ENCODE data around the gene EIF6.

Gene EIF6

DNA sequence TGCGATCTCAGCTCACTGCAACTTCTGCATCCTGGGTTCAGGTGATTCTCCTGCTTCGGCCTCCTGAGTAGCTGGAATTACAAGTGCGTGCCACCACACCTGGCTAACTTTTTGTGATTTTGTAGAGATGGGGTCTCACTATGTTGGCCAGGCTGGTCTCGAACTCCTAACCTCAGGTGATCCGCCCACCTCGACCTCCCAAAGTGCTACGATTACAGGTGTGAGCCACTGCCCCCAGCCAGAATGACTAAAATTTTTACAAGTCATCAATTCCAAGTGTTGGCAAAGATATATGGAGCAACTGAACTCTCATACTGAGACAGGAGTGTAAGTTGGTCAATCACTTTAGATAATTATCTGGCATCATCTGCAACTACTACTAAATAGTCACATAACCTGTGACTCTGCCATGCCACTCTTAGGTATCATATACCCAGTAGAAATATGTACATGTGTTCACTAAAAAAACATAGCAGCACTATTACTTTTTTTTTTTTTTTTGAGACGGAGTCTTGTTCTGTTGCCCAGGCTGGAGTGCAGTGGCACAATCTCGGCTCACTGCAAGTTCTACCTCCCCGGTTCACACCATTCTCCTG lies 3.0 kb downstream of the EIF6 start:
- DNase-seq, result no peak

DNA sequence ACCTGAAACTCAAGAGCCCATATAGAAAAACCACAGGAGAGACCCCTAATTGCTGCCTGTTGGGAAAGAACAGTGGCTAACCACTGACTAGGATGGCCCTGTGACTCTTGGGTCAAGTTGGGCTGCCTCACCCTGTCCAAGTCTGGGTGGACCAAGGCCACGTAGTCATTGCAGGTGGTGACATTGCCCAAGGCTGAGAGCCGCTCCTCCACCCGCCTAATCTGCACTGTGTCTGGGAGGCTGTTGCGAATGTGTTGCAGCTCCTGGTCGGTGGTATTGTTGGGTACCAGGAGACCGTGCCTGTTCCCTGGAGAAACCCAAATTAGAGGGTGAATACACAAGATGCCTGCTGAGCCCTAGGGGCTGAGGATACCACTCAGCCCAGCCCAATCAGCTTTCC lies 4.0 kb downstream of the EIF6 start:
- no peak for DNase-seq

DNA sequence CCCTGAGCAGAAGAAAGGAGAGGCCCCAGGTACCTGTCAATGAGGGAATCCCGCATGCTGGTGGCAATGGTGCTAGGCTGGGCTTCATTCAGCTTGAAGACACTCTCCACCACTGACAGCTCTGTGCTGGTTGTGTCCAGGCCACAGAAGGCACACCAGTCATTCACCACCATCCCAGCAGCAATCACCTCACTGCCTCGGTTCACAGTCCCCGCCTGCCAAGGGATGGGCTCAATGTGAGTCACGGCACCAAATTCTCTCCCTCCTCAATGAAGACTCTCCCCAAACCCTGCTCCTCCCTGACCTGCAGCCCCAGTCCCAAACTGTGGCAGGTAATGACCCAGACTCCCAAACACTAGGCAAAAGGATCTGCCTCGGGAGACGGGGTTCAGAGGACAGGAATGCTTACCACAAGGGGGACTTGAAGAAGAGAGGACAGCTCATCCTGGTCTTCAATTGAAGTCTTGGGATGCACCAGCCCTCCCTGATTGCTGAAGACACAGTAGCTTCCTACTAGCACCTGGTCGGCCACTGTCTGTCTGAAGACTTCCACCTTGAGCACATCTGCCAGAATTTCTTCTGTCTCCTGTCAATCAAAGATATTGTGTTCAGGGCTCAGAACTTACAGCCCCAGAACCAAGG lies 4.9 kb downstream of the EIF6 start:
- DNase-seq, result no peak

DNA sequence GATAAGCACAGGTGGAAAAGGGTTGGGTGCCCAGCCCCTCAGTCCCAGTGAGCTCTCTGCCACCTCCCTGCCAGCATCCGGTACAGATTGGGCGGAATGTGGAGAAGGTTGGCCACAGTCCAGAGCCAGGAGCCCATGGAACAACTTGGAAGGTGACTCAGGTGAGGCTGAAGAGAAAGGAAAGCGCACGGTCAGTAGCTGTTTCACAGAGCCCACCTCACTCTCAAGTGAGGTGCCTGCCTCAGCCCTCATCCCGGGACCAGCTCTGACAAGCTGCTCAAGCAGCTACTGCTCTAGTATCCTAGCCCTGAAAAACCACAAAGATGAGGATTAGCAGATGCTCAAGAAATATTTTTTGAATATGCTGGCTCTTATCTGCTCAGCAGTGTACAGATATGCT lies 5.5 kb downstream of the EIF6 start:
- DNase-seq, result no peak

DNA sequence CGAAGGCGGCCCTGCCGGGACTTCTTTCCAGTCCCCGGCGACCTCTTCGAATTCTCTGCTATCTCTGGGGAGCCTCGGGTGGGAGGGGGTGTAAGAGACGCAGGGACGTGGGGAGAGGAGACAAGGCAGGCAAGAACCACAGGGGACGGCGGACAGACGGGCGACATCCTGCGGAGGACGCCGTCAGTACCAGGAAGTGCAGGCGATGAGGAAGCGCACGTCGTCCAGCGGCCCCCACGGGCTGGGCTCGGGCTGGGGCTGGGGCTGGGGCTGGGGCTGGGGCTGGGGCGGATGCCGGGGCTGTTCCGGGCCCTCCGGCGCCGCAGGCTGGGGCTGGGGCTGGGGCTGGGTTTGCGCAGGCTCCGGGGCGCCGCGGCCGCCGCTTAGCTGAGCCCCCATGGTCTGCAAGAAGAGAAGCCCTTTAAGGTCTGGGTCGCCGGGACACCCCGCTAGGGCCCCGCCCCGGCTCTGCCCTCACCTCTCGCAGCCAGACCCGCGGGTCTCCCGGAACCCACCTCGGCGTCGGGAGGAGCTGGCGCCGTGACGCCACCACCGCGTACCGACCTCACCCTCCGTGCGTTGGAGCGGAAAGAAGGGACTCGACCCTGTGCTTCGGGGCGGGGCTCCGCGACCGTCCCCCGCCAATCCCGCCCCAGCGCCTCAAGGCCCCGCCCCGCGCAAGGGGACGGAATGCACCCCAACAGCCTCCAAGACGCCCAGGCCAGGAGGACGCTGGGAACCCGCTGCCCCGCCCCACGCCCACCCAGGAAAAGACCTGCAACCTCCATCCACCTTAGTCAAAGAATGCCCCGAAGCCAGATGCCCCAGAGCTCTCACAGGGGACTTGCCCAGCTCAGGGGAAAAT lies 6.8 kb downstream of the EIF6 start, which contains the start of gene MMP24OS:
Gene MMP24OS, minus strand, starts transcription at position 592 of the 865 bp plus-strand sequence. Its CDS starts 193 bp downstream, at position 399.
- DNase-seq, result peak; percentile 21 to 94 (median 79)

DNA sequence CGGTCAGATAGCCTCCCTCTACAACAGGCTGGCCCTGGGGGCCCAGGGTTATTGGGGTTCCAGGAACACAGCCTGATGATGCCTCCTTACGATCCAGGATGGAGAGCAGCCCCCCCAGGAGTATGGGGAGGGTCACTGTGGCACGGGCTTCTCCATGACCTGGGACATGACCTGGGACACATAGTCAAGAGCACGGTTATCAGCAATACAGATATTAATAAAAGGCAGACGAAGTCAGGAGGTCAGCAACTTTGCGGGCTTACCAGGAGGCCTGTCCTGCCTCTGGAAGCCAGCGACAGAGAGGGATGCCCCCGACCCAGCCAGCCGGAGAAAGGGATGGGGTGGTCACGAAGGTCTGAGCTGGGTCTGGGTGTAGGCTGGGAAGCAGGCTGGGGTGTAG lies 7.4 kb downstream of the EIF6 start:
- no peak for DNase-seq

DNA sequence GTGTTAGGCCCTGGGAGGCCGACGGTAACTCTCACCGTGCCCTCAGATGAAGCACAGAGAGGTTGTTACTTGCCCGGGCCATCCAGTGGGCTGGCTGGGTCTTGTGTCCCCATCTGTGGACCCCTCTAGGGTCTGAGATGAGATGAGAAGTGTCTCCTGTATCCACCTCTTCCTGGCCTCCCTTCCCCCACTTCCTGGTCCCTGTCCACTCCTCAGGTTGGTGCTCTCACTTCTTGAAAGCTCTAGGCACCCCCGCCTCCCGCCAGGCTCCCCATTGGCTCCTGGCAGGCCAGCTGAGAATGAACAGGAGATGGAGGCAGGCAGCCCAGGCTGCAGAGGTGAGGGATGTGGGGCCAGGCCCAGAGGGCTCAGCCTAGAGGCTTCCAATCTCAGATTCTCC lies 8.2 kb downstream of the EIF6 start:
- DNase-seq, result peak in 1 of 58 donors; percentile 10

DNA sequence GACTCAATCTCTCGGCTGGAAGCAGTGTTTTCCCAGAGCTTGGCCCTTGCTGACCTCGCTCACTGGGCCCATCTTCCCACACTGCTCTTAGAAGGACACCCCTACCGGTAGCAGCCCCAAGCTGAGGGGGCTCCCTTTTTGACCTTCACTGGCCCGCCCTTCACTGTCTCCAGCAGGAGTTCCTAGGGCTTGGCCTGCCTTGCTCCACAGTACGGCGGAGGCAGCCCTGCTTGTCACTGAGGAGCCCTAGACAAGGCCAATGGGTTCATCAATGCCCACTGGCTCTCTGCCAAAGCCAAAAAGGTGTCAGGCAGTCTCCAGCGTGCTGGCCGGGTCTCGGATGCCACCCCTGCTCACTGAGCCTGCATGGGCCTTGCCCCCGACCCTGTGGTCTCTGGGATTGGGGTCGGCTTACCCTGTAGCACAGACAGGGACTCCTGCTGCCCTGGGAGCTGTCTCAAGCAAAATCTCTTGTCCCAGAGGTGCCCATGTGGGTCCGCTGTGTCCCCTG lies 8.8 kb downstream of the EIF6 start:
- DNase-seq, result no peak

DNA sequence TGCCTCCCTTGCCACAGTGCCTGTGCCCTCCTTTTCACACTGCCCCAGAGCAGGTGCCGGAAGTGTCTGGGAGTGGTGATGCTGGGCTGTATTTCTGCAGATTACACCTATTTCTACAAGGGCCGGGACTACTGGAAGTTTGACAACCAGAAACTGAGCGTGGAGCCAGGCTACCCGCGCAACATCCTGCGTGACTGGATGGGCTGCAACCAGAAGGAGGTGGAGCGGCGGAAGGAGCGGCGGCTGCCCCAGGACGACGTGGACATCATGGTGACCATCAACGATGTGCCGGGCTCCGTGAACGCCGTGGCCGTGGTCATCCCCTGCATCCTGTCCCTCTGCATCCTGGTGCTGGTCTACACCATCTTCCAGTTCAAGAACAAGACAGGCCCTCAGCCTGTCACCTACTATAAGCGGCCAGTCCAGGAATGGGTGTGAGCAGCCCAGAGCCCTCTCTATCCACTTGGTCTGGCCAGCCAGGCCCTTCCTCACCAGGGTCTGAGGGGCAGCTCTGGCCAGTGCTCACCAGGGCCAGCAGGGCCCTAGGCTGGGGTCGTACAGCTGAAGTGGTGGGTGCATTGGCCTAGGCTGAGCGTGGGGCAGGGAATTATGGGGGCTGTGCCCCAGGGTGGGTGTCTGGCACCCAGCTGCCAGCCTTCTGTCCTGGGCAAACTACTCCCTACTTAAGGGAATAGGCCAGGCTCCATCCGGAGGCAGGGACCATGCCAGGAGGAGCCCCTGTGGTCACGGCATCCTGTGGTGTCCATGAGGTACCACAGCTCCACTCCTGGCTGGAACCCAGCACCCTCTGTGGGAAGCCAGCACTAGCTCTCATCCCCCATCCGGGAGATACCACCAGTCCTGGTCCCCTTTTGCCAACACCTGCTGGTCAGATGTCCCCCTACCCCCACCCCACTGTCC lies 10.1 kb downstream of the EIF6 start:
- no peak for DNase-seq

DNA sequence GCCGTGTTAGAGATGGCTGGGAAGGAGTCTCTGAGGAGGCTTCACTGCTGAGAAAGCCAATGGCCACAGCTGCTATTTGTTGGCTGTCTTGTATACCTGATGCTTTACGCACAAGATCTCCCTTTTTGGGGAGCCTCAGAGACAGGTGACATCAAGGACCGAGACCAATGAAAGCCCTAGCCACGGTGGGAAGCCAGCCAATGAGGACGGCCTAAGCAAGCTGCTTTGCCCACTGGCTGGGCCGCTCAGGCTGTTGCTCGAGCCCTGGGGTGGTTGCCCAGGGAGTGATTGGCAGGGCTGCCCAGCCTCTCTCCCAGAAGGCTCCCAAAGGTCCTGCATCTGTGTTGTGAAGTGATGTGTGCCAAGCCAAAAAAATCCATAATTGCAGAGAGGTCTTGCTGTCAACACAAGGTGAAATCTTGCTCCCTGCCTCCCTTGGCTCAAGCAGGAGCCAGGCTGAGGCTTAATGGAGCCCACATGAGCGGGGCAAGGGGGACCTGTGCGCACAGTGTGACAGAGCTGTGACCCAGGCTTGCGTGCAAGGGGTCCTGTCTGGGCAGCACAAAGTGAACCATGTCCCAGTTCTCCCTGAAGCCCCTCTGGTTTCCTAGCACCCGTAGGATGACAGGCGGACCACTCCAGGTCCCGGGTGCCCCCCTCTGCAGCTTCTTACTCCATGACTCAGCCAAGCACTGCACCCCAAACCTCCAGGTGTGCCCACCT lies 11.0 kb downstream of the EIF6 start:
- DNase-seq, result peak in 52 of 58 donors; percentile 2 to 83 (median 54)

DNA sequence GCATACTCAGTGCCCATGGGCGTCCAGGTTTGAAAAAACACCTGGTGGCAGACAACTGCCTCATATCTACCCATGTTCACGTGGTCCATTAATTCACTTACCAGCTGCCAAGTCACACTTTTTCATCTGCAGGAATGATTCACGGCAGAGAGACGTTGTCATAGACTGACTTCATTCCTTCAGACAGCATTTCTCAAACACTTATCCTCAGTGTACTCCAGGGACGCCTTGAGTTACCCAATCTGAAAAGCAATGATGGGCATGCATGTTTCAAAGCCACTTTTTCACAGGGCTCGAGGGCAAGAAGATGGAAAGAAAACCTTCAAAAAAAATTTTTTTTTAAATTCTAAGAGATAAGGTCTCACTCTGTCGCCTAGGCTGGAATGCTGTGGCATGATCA lies 12.7 kb downstream of the EIF6 start:
- DNase-seq, result no peak

DNA sequence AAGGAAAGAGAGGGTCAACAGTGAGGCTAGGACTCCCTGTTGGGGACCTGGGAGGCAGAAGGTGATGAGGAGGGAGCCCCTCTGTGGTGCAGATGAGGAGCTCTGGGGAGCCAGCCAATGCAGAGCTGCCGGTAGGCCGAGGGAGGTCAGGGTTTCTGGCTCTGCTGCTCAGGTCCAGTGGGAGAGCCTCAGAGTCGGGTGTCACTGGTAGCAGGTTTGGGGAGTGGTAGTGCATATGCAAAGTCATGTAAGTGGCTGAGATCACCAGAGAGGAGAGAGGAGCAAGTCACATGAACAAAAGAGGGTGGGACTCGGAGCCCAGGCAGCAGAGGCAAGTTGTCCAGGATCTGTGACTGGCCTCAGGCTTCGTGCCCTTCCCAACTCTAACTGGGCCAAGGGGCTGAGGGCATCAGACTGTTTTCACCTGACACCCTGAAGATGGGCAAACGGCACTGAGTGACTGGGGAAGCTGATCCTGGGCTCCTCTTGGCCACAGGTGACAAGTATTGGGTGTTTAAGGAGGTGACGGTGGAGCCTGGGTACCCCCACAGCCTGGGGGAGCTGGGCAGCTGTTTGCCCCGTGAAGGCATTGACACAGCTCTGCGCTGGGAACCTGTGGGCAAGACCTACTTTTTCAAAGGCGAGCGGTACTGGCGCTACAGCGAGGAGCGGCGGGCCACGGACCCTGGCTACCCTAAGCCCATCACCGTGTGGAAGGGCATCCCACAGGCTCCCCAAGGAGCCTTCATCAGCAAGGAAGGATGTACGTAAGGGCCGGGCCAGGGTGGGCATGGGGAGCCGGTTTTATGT lies 13.3 kb downstream of the EIF6 start:
- DNase-seq, result no peak

DNA sequence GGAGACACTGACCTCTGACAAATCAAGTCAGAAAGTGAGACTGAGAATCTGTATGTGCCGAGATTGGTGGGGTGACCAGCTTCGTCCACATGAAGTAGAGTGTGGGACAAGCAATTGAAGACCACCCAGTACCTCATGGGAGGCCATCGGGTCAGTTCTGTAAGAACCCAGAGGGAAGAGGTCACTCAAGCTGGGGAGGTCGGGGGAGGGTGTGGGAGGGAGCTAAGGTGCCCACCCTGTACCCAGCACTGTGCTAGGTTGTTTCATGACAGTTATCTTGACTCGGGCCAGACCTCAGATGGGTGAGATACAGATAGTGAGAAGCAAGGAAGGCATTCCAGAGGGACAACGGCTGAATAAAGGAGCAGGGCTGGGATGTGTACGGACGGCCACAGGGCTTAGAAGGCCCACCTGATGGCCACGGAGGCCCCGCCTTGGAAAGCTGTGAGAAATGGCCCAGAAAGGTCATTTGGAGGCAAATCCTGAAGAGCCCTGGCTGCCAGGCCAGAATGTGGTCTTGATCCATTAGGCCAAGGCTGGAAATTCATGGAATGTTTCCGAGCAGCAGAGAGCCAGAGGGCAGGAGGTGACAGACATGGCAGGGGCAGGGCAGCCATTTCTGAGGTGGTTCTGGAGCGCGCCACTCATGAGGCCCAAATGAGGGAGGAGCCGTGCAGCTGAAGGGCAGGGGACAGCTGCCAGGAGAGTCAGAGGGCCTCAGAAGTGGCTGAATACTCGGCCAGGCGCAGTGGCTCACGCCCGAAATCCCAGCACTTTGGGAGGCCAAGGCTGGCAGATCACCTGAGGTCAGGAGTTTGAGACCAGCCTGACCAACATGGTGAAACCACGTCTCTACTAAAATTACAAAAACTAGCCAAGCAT lies 14.3 kb downstream of the EIF6 start:
- no peak for DNase-seq

DNA sequence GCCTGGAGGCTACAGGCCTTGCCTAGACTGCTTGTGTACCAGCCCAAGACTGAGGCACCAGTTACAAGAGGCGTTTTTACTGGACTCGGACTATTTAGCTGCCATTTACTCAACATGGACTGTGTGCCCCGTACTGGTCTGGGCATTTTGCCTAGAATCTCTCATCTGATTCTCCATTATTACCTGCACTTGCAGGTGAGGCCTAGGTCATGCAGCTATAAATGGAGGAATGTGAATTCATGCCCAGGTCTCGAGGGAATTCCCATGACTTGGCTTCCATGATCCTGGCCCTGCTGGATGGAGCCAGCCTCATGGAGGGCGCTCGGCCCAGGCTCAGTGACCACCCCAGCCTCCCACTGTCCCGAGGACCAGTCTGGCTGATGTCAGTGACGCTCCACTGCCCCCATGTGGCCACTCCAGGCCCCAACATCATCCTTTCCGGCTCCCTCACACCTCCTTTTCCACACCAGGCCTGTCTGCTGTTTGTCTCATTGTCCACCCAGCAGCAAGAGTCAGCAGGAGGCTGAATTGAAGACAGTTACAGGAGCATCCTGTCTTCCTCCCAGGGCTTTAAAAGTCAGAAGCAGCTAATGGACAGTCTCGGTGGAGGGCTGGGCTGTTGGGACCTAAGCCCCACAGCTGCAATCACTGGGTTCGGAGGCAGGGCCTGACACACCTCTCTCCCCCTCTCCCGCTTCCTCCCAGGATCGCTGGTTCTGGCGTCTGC lies 15.4 kb downstream of the EIF6 start:
- DNase-seq, result peak in 40 of 58 donors; percentile 7 to 68 (median 26)

DNA sequence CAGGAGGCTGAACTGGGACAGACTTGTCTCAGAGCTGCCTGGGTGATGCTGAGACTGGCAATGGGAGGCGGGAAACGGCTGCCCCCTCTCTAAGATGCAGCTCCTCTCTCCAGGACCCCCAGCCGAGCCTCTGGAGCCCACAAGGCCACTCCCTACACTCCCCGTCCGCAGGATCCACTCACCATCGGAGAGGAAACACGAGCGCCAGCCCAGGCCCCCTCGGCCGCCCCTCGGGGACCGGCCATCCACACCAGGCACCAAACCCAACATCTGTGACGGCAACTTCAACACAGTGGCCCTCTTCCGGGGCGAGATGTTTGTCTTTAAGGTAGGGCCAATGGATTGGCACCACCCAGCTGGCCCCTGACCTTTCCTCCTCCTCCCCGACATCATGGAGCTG lies 17.5 kb downstream of the EIF6 start:
- DNase-seq, result no peak

DNA sequence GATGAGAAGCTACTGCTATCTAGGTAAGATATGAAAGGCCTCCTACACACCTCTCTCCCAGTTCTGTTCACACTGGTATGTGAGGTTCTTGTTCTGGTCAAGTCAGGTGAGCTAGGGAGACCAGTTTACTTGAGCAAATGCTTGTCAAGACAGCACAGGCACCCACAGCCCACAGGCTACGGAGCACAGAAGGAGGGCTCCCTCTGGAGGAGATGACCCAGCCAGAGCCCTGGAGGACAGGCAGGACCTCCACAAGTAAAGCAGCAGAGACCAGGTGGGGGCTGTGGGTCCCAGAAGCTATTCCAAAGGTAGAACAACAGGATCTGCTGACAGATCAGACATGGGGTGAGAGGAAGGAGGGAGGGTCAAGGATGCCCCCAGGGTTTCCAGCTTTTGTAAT lies 19.8 kb downstream of the EIF6 start:
- DNase-seq, result no peak

DNA sequence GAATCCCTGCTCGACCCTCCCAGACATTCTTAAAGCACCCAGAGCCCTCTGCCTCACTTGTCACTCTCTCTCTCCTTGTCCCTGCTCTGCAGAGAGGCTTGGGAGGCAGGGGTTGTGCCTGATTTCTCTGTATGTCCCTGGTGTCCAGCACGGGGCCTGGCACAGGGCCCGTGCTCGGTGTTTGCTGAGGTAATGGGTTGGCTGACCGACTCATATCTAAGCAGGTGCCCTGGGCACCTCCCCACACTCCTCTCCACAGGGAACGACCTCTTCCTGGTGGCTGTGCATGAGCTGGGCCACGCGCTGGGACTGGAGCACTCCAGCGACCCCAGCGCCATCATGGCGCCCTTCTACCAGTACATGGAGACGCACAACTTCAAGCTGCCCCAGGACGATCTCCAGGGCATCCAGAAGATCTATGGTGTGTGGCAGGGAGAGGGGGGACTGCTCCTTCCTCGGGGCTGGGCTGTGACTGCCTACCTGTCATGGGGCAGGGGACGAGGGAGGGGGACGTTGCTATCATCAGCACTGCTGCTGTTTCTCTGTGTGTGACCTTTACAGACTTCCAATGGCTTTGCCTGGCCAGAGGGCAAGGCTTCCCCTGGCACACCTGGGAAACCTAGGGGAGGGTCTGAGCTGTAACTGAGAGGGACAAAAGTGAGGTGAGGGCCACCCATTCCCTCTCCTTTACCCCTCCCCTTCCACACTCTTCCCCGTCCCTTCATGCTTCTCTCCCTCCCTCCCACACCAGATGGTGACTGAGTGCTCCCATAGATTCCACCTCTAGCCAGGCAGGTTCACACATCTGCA lies 20.8 kb downstream of the EIF6 start:
- no peak for DNase-seq
